Loucy (cell line): Measurements from ENCODE around the gene LRBA.

Experiments used
- CTCF ChIP-seq: fragments of 200-600 bp; sonication (generic); conservative IDR thresholded peaks from 2 replicates; pipeline ENCODE4 v1.5.1; 2014; ENCODE audit warnings: mild to moderate bottlenecking, antibody characterized with exemption, low read length
- EZH2phosphoT487 ChIP-seq: fragments of 200-600 bp; IDR thresholded peaks from 2 replicates; pipeline ENCODE4 v1.6.1; 2018; ENCODE audit warnings: antibody characterized with exemption, mild to moderate bottlenecking, moderate library complexity, borderline replicate concordance

- TF ChIP-seq CTCF: no peak
- no peak for TF ChIP-seq EZH2phosphoT487
Measured at GRCh38 chr4:150983851-150984250, 31.2 kb downstream of the LRBA start.
